ENCODE data around the gene SLC16A11. TPM values are rescaled to one million over a fixed set of nuclear protein-coding genes. Genes with fewer than 3 reads are reported as not detected.

Gene SLC16A11
- polyA plus RNA-seq, 1 donor (not counting 4 experiments of a cell fraction or from before 2014, with no cell fraction given): not detected

DNA sequence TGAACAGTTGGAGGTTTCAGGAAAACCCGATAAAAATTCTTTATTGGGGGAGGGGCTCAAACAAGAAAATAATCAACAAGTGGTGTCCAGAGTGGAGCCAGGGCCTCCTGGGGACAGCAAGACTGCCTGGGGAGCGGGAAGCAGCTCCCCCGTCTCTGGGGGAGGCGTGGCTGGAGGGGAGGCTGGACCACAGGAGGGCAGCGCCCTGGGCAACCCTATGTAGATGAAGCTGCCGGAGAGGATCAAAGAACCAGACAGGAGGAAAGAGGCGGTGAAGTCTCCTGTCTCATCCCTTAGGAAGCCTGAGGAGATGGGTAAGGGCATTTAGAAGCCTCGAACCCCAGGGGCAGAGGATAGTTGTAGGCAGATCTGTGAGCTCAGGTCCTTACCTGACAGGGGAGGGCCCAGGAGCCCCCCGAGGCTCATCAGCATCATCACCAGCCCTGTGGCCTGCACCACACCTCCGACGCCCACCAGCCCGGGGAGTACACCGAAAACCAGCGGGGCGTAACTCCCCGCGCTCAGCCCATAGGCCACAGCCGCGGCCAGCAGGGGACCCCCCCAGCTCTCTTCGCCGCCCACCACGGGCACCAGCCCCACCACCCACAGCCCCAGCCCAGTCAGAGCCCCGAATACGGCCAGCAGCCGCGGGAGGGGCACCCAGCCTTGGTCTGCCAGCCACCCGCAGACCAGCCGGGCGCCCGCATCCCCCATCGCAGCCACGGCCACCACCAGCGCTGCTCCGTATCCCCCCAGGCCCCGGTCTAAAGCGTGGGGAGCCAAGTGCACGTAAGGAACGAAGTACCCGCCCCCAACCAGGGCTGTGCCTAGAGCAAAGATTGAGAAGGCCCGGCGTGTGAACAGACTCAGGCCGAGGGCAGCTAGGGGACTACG is 2.0 kb downstream of the SLC16A11 start:
- FAIRE-seq (no peak), DNase-seq (ENCODE audit: low read depth, low spot score) (no peak)
- no peak overlapping the region for H3K4me3 ChIP-seq (ENCODE audit: control insufficient read depth in 2 of 3, extremely low read depth in 1 of 3, insufficient read depth in 2 of 3, low read depth in 1 of 3, low read length in 3 of 3)
- dilution Hi-C loops (cut with MboI; ENCODE audit: extremely low pct_ligation_motif_present, low sequenced_read_pairs): no loop called here
- no peak overlapping the region for H3K9ac ChIP-seq (ENCODE audit: control insufficient read depth, extremely low read depth, insufficient read depth, low read length)
- H4K20me1 ChIP-seq (ENCODE audit: control insufficient read depth, extremely low read depth, insufficient read depth, low read length): no peaks in the 10 kb centered on the region
- peaks cover 26% of the 10 kb centered on the region for H3K4me1 ChIP-seq (ENCODE audit: control insufficient read depth, extremely low read depth, insufficient read depth, low read length)
- H3K9me1 ChIP-seq (ENCODE audit: control insufficient read depth, extremely low read depth, insufficient read depth, low read length): peaks cover 2% of the 10 kb centered on the region
- H3K9me3 ChIP-seq (ENCODE audit: control insufficient read depth, low read depth, low read length): no peaks in the 10 kb centered on the region
- no peak overlapping the region for H3K27ac ChIP-seq (ENCODE audit: control insufficient read depth, insufficient read depth, low read length)
- TF ChIP-seq, protein P1, sequence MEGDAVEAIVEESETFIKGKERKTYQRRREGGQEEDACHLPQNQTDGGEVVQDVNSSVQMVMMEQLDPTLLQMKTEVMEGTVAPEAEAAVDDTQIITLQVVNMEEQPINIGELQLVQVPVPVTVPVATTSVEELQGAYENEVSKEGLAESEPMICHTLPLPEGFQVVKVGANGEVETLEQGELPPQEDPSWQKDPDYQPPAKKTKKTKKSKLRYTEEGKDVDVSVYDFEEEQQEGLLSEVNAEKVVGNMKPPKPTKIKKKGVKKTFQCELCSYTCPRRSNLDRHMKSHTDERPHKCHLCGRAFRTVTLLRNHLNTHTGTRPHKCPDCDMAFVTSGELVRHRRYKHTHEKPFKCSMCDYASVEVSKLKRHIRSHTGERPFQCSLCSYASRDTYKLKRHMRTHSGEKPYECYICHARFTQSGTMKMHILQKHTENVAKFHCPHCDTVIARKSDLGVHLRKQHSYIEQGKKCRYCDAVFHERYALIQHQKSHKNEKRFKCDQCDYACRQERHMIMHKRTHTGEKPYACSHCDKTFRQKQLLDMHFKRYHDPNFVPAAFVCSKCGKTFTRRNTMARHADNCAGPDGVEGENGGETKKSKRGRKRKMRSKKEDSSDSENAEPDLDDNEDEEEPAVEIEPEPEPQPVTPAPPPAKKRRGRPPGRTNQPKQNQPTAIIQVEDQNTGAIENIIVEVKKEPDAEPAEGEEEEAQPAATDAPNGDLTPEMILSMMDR (optimal IDR thresholded peaks at IDR 0.05 in 1 of 3, IDR thresholded peaks at IDR 0.05 in 1 of 3, conservative IDR thresholded peaks at IDR 0.05 in 1 of 3; ENCODE audit: extremely low read depth in 1 of 3, insufficient read depth in 2 of 3, low read length in 3 of 3): no peak
- TF ChIP-seq EZH2 (IDR thresholded peaks at IDR 0.05; ENCODE audit: low read length): no peak
- H3K79me2 ChIP-seq (ENCODE audit: control insufficient read depth, insufficient read depth, low read length): peaks cover 4% of the 10 kb centered on the region
- H3K36me3 ChIP-seq (ENCODE audit: control insufficient read depth in 2 of 2, extremely low read depth in 1 of 2, insufficient read depth in 2 of 2, low read length in 2 of 2): no peaks in the 10 kb centered on the region
- H2AFZ ChIP-seq (ENCODE audit: control insufficient read depth, low read length): peak overlapping the region; percentile 12
- peak overlapping the region; percentile 22 for H3K4me2 ChIP-seq (ENCODE audit: control insufficient read depth, extremely low read depth, insufficient read depth, low read depth, low read length)
- H3K27me3 ChIP-seq (ENCODE audit: control insufficient read depth, extremely low read depth, insufficient read depth, low read length): peaks cover 21% of the 10 kb centered on the region

DNA sequence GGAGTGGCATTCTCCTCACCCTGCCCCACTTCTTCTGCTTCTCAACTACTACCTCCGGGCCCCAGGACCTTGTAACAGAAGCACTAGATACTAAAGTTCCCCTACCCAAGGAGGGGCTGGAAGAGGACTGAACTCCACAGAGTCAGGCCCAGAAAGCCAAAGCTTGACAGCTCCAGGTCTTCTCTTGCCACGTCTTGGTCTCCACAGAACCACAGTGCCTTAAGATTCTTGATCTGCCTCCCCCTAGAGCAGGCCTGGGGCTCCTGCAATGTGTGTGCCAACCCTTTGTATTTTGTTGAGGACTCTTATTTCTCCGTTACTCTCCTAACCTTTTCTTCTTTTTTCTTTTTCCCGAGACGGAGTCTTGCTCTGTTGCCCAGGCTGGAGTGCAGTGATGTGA is 4.1 kb downstream of the SLC16A11 start:
- Histone ChIP-seq H3K36me3 (ENCODE audit: control insufficient read depth in 2 of 2, extremely low read depth in 1 of 2, insufficient read depth in 2 of 2, low read length in 2 of 2) (no peaks in the 10 kb centered on the region), H3K27ac (ENCODE audit: control insufficient read depth, insufficient read depth, low read length) (no peak overlapping the region), H3K79me2 (ENCODE audit: control insufficient read depth, insufficient read depth, low read length) (peaks cover 4% of the 10 kb centered on the region), H3K4me3 (ENCODE audit: control insufficient read depth in 2 of 3, extremely low read depth in 1 of 3, insufficient read depth in 2 of 3, low read depth in 1 of 3, low read length in 3 of 3) (no peak overlapping the region), H3K9ac (ENCODE audit: control insufficient read depth, extremely low read depth, insufficient read depth, low read length) (no peak overlapping the region), H3K4me1 (ENCODE audit: control insufficient read depth, extremely low read depth, insufficient read depth, low read length) (peaks cover 17% of the 10 kb centered on the region), H3K9me1 (ENCODE audit: control insufficient read depth, extremely low read depth, insufficient read depth, low read length) (peaks cover 2% of the 10 kb centered on the region), H3K9me3 (ENCODE audit: control insufficient read depth, low read depth, low read length) (no peaks in the 10 kb centered on the region), H4K20me1 (ENCODE audit: control insufficient read depth, extremely low read depth, insufficient read depth, low read length) (no peaks in the 10 kb centered on the region), H3K27me3 (ENCODE audit: control insufficient read depth, extremely low read depth, insufficient read depth, low read length) (peaks cover 21% of the 10 kb centered on the region), H3K4me2 (ENCODE audit: control insufficient read depth, extremely low read depth, insufficient read depth, low read depth, low read length) (no peak overlapping the region), H2AFZ (ENCODE audit: control insufficient read depth, low read length) (no peak overlapping the region)
- TF ChIP-seq, protein P1 (optimal IDR thresholded peaks at IDR 0.05 in 1 of 3, IDR thresholded peaks at IDR 0.05 in 1 of 3, conservative IDR thresholded peaks at IDR 0.05 in 1 of 3; ENCODE audit: extremely low read depth in 1 of 3, insufficient read depth in 2 of 3, low read length in 3 of 3): no peak
- no peak for TF ChIP-seq EZH2 (IDR thresholded peaks at IDR 0.05; ENCODE audit: low read length)
- dilution Hi-C loops (cut with MboI; ENCODE audit: extremely low pct_ligation_motif_present, low sequenced_read_pairs): no loop called here
- FAIRE-seq (no peak), DNase-seq (ENCODE audit: low read depth, low spot score) (no peak)

Measured in keratinocyte (primary cell).